Loucy (cell line): ENCODE results near the gene BEST3.

Experiments used
- H2AFZ ChIP-seq: fragments of 200-600 bp; sonication (generic); 2 replicates; pipeline ENCODE4 v1.6.0; 2016; ENCODE audit warnings: antibody characterized with exemption, mild to moderate bottlenecking, low read length, moderate library complexity
- H3F3A ChIP-seq: fragments of 200-600 bp; 2 replicates; pipeline ENCODE4 v1.6.0; 2016; ENCODE audit warnings: antibody characterized with exemption, low read depth, mild to moderate bottlenecking
- H3K27me3 ChIP-seq: fragments of 200-600 bp; sonication (generic); 2 replicates; pipeline ENCODE4 v1.6.1; 2014; ENCODE audit warnings: low read length, mild to moderate bottlenecking; ENCODE audit not compliant: insufficient read depth, poor library complexity, severe bottlenecking
- H3K36me3 ChIP-seq: fragments of 200-600 bp; sonication (generic); 2 replicates; pipeline ENCODE4 v1.6.1; 2016; ENCODE audit warnings: low read length; ENCODE audit not compliant: insufficient read depth
- H3K4me1 ChIP-seq: fragments of 200-600 bp; sonication (generic); 2 replicates; pipeline ENCODE4 v1.5.1; 2014; ENCODE audit warnings: low read length, mild to moderate bottlenecking; ENCODE audit not compliant: insufficient read depth, poor library complexity, severe bottlenecking
- H3K4me2 ChIP-seq: fragments of 200-600 bp; sonication (generic); 2 replicates; pipeline ENCODE4 v1.6.0; 2014; ENCODE audit warnings: antibody characterized with exemption, low read length, low read depth, mild to moderate bottlenecking; ENCODE audit not compliant: poor library complexity, severe bottlenecking
- H3K4me3 ChIP-seq: fragments of 200-600 bp; sonication (generic); 2 replicates; pipeline ENCODE4 v1.5.1; 2014; ENCODE audit warnings: low read length, mild to moderate bottlenecking, mixed read lengths; ENCODE audit not compliant: poor library complexity, severe bottlenecking
- H3K79me2 ChIP-seq: fragments of 200-600 bp; sonication (generic); 2 replicates; pipeline ENCODE4 v1.6.1; 2014; ENCODE audit warnings: low read length; ENCODE audit not compliant: insufficient read depth
- H3K9ac ChIP-seq: fragments of 200-600 bp; sonication (generic); 2 replicates; pipeline ENCODE4 v1.6.0; 2014; ENCODE audit warnings: mild to moderate bottlenecking, low read depth, low read length, moderate library complexity; ENCODE audit not compliant: poor library complexity, severe bottlenecking
- H3K9me2 ChIP-seq: fragments of 200-600 bp; sonication (generic); replicated peaks from 2 replicates; pipeline ENCODE4 v1.6.1; 2016; ENCODE audit warnings: low read depth, low read length, mixed read lengths
- H3K9me3 ChIP-seq: fragments of 200-600 bp; sonication (generic); 2 replicates; pipeline ENCODE4 v1.6.1; 2014; ENCODE audit warnings: mild to moderate bottlenecking, antibody characterized with exemption, low read length, low read depth; ENCODE audit not compliant: insufficient read depth
- H4K20me1 ChIP-seq: fragments of 200-600 bp; sonication (generic); 2 replicates; pipeline ENCODE4 v1.6.0; 2014; ENCODE audit warnings: antibody characterized with exemption, low read length, mild to moderate bottlenecking; ENCODE audit not compliant: insufficient read depth, poor library complexity, severe bottlenecking
- EZH2phosphoT487 ChIP-seq: fragments of 200-600 bp; IDR thresholded peaks from 2 replicates; pipeline ENCODE4 v1.6.1; 2018; ENCODE audit warnings: antibody characterized with exemption, mild to moderate bottlenecking, moderate library complexity, borderline replicate concordance
- TF ChIP-seq, protein P1 (sequence below): fragments of 200-600 bp; sonication (generic); conservative IDR thresholded peaks from 2 replicates; pipeline ENCODE4 v1.5.1; 2014; ENCODE audit warnings: mild to moderate bottlenecking, antibody characterized with exemption, low read length

BEST3 gene

DNA sequence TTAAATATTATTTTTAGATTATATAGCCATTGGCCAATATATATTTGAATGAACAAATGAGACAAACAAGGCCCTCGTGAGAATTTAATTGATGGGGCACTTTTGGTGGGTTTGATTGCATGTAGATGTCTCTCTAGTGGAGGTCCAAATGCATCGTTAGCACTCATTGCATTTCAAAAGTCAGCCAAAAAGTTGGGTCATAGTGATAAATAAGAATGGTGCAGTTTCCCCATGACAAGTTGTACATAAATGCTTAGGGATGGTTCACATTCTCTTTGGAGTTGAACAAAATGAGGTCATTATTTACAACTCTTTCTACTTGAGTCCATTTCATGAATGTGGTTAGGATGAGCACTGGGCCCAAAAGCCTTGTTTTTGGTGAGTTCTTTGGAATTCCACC lies 1.0 kb downstream of the BEST3 start:
- no peak overlapping the region for H2AFZ ChIP-seq
- H3K4me2 ChIP-seq: no peak overlapping the region
- no peaks in the 10 kb centered on the region for H3K9me3 ChIP-seq
- no peaks in the 10 kb centered on the region for H3F3A ChIP-seq
- no peaks in the 10 kb centered on the region for H3K4me1 ChIP-seq
- H3K9ac ChIP-seq: no peak overlapping the region
- H3K27me3 ChIP-seq: no peaks in the 10 kb centered on the region
- no peak for TF ChIP-seq EZH2phosphoT487
- TF ChIP-seq, protein P1, sequence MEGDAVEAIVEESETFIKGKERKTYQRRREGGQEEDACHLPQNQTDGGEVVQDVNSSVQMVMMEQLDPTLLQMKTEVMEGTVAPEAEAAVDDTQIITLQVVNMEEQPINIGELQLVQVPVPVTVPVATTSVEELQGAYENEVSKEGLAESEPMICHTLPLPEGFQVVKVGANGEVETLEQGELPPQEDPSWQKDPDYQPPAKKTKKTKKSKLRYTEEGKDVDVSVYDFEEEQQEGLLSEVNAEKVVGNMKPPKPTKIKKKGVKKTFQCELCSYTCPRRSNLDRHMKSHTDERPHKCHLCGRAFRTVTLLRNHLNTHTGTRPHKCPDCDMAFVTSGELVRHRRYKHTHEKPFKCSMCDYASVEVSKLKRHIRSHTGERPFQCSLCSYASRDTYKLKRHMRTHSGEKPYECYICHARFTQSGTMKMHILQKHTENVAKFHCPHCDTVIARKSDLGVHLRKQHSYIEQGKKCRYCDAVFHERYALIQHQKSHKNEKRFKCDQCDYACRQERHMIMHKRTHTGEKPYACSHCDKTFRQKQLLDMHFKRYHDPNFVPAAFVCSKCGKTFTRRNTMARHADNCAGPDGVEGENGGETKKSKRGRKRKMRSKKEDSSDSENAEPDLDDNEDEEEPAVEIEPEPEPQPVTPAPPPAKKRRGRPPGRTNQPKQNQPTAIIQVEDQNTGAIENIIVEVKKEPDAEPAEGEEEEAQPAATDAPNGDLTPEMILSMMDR: no peak
- no peaks in the 10 kb centered on the region for H4K20me1 ChIP-seq
- H3K9me2 ChIP-seq: no peaks in the 10 kb centered on the region
- H3K79me2 ChIP-seq: no peaks in the 10 kb centered on the region
- no peak overlapping the region for H3K4me3 ChIP-seq
- H3K36me3 ChIP-seq: no peaks in the 10 kb centered on the region

DNA sequence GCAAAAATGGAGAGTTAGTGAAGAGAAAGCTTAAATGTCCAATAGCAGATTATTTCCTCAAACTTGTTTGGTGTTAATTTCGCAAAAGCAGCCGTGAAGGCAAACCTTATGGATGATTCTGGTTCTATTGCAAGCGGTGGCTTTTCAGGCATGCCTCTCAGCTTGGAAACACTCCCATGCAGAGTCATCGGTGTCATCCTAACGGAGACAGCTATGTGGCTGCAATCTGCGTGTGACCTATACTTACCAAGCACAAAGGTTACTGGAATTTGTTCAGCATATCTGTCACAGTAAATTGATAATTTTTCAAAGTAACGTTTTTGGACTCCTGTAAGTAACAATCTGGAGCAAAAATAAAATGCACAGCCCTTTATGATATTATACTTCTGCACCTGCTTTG lies 5.0 kb downstream of the BEST3 start:
- Histone ChIP-seq H3K9ac (no peak overlapping the region), H2AFZ (no peak overlapping the region; the same call in 1 of the 2 replicates), H3K27me3 (no peaks in the 10 kb centered on the region), H3K79me2 (no peaks in the 10 kb centered on the region), H3K4me2 (no peak overlapping the region), H3K4me1 (no peaks in the 10 kb centered on the region), H3K4me3 (no peak overlapping the region), H4K20me1 (no peaks in the 10 kb centered on the region), H3K9me2 (no peaks in the 10 kb centered on the region), H3K36me3 (no peaks in the 10 kb centered on the region), H3K9me3 (no peaks in the 10 kb centered on the region), H3F3A (no peaks in the 10 kb centered on the region)
- no peak for TF ChIP-seq EZH2phosphoT487
- TF ChIP-seq, protein P1: no peak

DNA sequence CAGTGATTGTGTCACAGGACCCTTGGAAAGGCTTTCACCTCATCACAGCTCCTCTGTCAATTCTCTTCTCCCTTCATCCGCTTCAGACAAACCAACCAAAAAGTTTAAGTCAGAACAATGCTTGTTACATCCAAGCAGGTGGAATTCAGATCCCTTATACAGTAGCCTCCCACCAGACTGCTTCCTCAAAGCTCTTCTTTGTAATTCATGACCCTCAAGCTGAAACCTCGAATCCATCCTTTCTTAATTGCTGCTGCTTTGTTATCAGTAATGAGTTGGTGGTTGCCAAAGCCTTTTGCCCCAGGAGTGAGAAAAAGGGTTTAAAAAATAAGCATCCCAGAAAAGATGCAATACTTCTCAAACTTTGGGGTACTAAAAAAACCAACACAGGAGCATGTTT lies 9.5 kb downstream of the BEST3 start:
- H3F3A ChIP-seq: no peaks in the 10 kb centered on the region
- H3K27me3 ChIP-seq: no peaks in the 10 kb centered on the region
- no peaks in the 10 kb centered on the region for H3K4me1 ChIP-seq
- TF ChIP-seq EZH2phosphoT487: no peak
- TF ChIP-seq, protein P1: no peak
- no peaks in the 10 kb centered on the region for H3K9me3 ChIP-seq
- H3K36me3 ChIP-seq: no peaks in the 10 kb centered on the region
- H3K9me2 ChIP-seq: no peaks in the 10 kb centered on the region
- H2AFZ ChIP-seq: peak overlapping the region; percentile 48; the same call in 1 of the 2 replicates
- no peak overlapping the region for H3K4me2 ChIP-seq
- H3K9ac ChIP-seq: no peak overlapping the region
- no peaks in the 10 kb centered on the region for H3K79me2 ChIP-seq
- H3K4me3 ChIP-seq: no peak overlapping the region
- H4K20me1 ChIP-seq: no peaks in the 10 kb centered on the region
